Muscle layer of duodenum (tissue), 2 donors: ENCODE data around the gene MAML2.
A peak's percentile ranks its signal among the peaks of the same experiment; 100 is the strongest.

ENCODE experiments used
- H3K27ac ChIP-seq: one replicate; pipeline ENCODE4 v1.7.0; 2013; ENCODE audit warnings: mild to moderate bottlenecking, low read length
- H3K27me3 ChIP-seq: one replicate; pipeline ENCODE4 v1.7.0; 2013; ENCODE audit warnings: low read depth, mild to moderate bottlenecking, control low read depth, low read length
- H3K36me3 ChIP-seq, 2 donors: one replicate each; pipeline ENCODE4 v1.7.0; 2013; ENCODE audit warnings: low read length in 2 of 2, control low read depth in 1 of 2, mild to moderate bottlenecking in 1 of 2; ENCODE audit not compliant: insufficient read depth in 2 of 2, control insufficient read depth in 1 of 2
- H3K4me1 ChIP-seq, 2 donors: one replicate each; pipeline ENCODE4 v1.7.0; 2013; ENCODE audit warnings: low read length in 2 of 2, mild to moderate bottlenecking in 2 of 2, control low read depth in 1 of 2, moderate library complexity in 1 of 2; ENCODE audit not compliant: insufficient read depth in 2 of 2, control insufficient read depth in 1 of 2
- H3K4me3 ChIP-seq, 2 donors: one replicate each; pipeline ENCODE4 v1.7.0; 2013; ENCODE audit warnings: low read length in 2 of 2, low read depth in 1 of 2, mild to moderate bottlenecking in 1 of 2
- H3K9me3 ChIP-seq, 2 donors: one replicate each; pipeline ENCODE4 v1.7.0; 2013; ENCODE audit warnings: low read length in 2 of 2, control low read depth in 1 of 2, mild to moderate bottlenecking in 1 of 2; ENCODE audit not compliant: control insufficient read depth in 1 of 2
- donor health status: healthy.

Gene MAML2

DNA sequence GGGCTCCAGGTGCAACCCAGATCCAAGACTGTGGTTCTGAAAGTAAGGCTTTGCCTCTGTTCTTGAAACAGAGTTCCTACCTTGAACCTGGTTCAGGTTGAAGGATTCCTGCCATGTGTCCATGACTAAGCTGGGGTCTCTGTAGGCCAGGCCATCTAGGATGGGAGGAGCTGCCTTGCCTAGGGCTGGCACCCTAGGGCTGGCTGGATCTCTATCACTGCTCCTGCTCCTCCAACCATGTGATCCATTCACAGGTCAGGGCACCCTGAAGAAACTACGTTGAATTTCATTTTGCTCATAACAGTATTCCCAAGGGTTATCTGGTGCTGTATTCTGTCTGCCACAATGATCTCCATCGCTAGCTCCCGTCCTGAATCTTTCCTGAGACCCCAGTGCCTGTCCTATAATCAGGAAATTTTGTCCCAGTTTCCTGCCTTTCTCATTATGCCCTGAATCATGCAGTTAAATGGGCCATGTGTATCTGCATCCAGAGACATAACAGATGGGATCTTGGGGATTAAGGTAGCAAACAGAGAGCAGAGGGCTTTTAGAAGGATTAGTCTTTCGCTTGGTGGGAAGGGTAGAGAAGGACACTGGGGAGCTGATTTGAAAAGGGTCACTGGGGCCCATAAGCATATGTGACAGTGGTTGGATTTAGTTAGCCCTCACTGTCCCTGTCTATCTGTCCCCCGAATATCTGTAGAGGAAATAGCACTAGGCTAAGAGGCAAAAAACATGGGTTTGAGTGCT, 320.9 kb downstream of the MAML2 start:
- Histone ChIP-seq H3K27ac (no peak overlapping the region), H3K9me3 (no peaks in the 10 kb centered on the region), H3K36me3 (no peaks in the 10 kb centered on the region), H3K27me3 (no peaks in the 10 kb centered on the region), H3K4me1 (no peaks in the 10 kb centered on the region), H3K4me3 (no peak overlapping the region)

DNA sequence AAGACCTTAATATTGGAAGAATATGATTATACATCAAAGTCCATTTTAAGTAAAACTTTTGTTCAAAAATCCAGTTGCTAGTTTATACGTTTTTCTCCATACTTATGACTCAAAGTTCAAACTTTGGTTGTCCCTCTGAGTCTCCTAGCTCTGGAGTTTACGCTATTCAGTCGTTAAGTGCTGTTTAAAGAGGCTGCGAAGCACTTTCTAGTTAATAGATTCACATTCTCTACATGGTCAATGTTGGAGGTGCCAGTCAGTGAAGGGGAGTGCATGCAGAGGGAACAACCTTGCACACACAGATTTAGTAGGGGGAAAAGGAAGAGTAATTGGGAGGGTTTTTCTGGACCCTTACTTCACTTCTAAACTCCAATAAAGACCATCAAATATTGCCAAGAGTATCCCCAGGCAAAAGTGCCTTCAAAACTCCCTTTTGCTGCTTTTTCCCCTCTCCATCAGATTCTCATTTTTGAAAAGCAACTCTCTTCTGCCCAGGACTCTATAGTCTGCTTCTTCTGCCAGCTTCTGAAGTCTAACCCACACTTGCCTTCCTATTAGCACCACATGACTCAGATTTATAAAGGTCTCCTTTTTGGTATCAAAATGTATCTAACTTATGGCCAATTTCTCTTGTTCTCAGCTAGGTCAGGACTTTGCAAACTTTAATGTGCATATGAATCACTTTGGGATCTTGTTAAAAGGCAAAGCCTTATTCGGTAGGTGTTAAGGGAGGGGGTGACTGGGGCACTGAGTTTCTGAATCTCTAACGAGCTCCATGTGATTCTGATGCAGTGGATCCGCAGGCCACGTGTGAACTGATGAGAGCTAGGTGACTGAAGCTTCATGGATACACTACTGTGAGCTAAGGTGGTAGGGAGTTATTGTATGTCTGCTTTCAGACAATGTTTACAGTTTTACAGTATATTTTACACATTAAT, 322.9 kb downstream of the MAML2 start:
- no peak overlapping the region for H3K27ac ChIP-seq
- no peaks in the 10 kb centered on the region for H3K9me3 ChIP-seq
- no peak overlapping the region for H3K4me3 ChIP-seq
- no peaks in the 10 kb centered on the region for H3K4me1 ChIP-seq
- H3K27me3 ChIP-seq: no peaks in the 10 kb centered on the region
- no peaks in the 10 kb centered on the region for H3K36me3 ChIP-seq

DNA sequence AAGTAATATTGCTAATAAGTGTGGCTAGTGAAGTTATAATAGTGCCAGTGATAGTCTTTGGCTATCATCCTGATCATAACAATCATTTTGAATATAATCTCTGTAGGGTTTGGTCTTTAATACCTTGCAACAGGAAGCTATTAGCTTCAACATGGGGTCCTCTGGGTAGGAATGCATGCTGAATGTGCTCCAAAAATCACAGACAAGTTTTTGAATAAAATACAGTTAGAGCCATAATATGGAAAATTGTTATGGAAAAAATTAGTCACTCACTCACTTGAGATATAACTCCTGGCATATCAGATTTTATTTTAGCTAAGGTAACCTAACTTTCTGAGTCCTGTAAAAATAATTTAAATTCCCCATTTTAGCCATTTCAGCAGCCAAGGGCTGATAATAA, 323.7 kb downstream of the MAML2 start:
- Histone ChIP-seq H3K4me3 (no peak overlapping the region), H3K4me1 (no peaks in the 10 kb centered on the region), H3K27me3 (no peaks in the 10 kb centered on the region), H3K27ac (no peak overlapping the region), H3K36me3 (no peaks in the 10 kb centered on the region), H3K9me3 (no peaks in the 10 kb centered on the region)

DNA sequence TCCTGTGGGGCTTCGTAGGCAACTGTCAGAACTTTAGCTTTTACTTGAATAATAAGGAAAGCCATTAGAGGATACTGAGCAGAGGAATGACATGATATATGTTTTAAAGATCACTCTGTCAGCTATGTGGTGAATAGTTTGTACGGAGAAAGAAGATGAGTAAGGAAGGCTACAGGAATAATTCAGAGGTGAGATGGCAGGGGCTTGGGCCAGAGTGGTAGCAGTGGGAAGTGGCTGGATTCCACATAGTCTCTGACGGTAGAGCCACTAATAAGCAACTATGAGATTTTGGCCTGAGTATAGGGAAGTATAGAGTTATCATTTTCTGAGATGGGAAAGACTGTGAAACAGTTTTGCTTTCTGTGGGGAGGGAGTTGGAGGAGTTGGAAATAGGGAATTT, 325.1 kb downstream of the MAML2 start:
- Histone ChIP-seq H3K9me3 (no peaks in the 10 kb centered on the region), H3K27ac (no peak overlapping the region), H3K36me3 (no peaks in the 10 kb centered on the region), H3K27me3 (no peaks in the 10 kb centered on the region), H3K4me1 (no peaks in the 10 kb centered on the region), H3K4me3 (no peak overlapping the region)

DNA sequence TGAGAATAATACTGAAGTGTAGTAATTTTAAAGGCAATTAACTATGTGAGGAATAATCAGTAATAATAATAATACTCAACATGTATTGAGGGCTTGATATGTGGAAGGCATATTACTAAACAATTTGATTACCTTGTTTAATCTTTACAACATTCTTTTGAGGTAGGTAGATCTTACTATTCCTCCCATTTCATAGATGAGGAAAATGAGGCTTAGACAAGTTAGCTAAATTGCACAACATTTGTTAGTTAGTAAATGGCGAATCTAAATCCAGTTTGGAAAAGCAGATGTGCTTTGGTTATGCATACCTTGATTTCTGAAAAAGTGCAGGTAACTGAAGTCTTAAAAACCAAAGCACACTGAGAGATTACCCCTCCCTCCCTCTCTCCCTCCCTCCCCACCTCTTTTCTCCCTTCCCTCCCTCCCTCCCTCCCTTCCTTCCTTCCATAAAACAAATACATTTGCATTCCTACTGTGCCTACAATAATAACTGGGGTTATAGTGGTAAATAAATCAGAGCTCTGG, 326.0 kb downstream of the MAML2 start:
- no peaks in the 10 kb centered on the region for H3K27me3 ChIP-seq
- H3K9me3 ChIP-seq: no peaks in the 10 kb centered on the region
- H3K27ac ChIP-seq: no peak overlapping the region
- H3K4me1 ChIP-seq: no peaks in the 10 kb centered on the region
- no peaks in the 10 kb centered on the region for H3K36me3 ChIP-seq
- no peak overlapping the region for H3K4me3 ChIP-seq

DNA sequence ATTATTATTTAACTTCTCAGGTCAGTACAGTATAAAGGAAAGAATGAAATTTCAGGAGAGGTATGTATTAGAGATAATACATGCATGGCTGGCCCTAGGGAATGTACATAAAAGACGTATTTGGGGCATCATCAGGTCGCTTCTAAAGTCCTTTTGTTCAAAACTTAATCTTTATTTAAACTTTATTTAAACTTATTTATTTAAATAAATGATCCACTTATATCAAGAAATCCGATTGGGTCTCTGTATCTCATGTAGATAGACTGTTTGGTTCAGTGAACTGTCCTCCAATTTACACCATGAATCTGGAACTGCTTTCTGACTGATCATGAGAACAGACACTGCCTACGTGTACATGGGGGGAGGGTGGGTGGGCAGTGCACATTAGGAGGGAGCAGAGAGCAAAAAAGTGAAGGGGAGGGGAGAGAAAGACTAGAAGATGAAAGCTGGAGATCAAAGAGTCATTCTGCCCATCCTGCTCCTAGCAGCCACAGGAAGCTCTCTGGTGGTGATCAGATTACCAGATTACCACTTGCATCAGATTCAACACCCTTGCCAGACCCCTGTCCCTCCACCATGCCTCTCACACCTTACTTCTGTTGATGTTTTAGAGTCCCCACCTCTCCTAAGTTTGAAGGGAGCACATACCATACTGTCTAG, 327.0 kb downstream of the MAML2 start:
- Histone ChIP-seq H3K9me3 (no peaks in the 10 kb centered on the region), H3K27me3 (no peaks in the 10 kb centered on the region), H3K4me3 (no peak overlapping the region), H3K27ac (no peak overlapping the region), H3K4me1 (no peaks in the 10 kb centered on the region), H3K36me3 (no peaks in the 10 kb centered on the region)

DNA sequence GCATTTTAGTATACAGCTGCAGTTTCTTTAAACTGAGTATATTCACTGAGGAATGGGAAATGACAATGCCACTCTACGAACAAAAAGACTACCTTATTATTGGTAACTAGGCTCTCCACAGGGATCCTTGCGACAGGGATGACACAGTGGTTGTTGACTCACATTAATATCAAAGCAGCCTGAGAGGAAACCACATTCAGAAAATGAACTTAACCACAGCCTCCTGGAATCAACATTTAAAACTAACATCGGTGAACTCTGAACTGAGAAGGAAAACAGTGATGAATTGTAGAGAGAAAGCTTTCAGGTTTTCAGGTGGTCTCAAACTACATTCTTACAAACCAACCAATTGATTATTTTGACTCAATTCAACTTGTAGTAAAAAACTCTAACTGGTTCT, 328.8 kb downstream of the MAML2 start:
- no peaks in the 10 kb centered on the region for H3K36me3 ChIP-seq
- no peak overlapping the region for H3K27ac ChIP-seq
- no peak overlapping the region for H3K4me3 ChIP-seq
- H3K4me1 ChIP-seq: no peaks in the 10 kb centered on the region
- H3K9me3 ChIP-seq: no peaks in the 10 kb centered on the region
- H3K27me3 ChIP-seq: no peaks in the 10 kb centered on the region

DNA sequence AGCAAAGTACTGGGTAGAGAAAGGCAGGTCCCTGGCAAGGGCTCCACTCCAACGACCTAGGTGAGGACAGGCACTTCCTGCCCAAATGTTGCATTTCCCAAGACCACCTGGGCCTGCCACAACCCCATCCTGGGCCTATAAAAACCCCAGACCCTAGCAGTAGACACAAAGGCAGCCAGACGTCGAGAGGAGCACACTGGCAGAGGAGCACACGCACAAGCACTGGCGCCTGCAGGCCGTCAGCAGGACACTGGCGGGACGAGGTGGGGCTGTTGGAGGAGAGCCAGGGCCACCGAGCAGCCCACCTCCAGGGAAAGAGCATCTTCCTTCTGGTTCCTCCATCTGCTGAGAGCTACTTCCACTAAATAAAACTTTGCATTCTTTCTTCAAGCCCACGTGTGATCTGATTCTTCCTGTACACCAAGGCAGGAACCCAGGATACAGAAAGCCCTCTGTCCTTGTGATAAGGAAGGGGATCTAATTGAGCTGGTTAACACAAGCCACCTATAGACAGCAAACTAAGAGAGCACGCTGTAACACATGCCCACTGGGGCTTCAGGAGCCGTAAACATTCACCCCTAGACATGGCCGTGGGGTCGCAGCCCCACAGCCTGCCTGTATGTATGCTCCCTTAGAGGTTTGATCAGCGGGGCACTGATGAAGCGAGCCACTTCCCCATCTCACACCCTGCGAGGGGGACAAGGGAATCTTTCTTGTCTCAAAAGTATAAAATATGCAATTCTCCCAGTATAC, 329.4 kb downstream of the MAML2 start:
- Histone ChIP-seq H3K9me3 (no peaks in the 10 kb centered on the region), H3K36me3 (no peaks in the 10 kb centered on the region), H3K4me3 (no peak overlapping the region), H3K4me1 (no peaks in the 10 kb centered on the region), H3K27ac (no peak overlapping the region), H3K27me3 (no peaks in the 10 kb centered on the region)

DNA sequence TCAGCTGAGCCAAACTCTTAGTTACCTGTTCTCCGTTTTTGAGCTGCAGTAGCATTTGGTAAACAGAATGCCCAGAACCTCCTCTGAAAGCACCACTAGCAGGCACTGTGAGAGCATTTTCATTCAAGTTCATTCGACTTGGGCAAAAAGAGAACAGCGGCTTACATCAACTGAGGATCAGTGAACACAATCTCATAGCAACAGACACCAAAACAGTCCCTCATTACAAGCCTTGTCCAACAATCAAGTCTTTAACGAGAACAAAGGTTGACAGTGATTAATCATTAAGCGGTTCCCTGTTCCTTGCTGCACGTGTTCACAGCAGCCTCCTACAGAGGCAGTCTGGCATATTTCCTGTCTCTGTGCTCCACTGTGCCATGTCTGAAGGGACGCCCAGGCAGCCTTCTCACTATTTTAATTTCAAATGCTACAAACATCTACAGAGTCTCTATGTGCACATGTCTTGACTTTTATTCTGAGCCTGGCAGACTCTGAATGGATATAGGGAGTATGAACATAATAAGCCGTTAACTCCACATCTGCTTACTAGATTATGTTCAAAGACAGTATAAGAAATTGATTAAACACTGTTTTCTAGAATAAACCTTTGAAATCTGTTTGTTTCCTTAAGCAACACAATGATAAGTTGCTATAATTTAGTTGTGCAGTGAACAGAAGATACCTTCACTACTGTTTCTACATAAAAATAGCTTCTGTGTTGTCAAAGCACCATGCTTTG, 330.7 kb downstream of the MAML2 start:
- H3K4me3 ChIP-seq: no peak overlapping the region
- no peaks in the 10 kb centered on the region for H3K27me3 ChIP-seq
- no peaks in the 10 kb centered on the region for H3K36me3 ChIP-seq
- no peaks in the 10 kb centered on the region for H3K4me1 ChIP-seq
- no peaks in the 10 kb centered on the region for H3K9me3 ChIP-seq
- H3K27ac ChIP-seq: peak overlapping the region; percentile 7

DNA sequence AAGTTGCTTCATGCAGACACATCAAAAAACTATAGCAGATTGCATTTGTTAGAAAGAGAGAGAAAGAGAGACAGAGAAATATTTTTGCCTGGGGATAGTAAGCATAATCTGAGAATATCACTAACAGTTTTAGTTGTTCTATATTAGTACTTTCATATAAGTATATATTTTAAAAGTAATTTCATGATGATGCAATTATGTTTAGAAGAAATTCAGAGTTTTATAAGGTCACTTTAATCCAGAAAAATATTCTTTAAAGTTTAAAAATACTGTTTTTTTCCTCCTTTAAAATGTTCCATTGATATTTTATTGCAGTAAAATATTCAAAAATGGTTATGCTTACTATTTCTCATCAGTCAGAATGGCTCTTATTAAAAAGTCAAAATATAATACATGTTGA, 332.3 kb downstream of the MAML2 start:
- Histone ChIP-seq H3K4me3 (no peak overlapping the region), H3K27me3 (no peaks in the 10 kb centered on the region), H3K4me1 (no peaks in the 10 kb centered on the region), H3K36me3 (no peaks in the 10 kb centered on the region), H3K9me3 (no peaks in the 10 kb centered on the region), H3K27ac (no peak overlapping the region)
